Stimulated activated CD4-positive, alpha-beta T cell treated with anti-CD3 and anti-CD28 coated beads, TNF-alpha, amount 100 ng/mL, for 4 hours (primary cell): Measurements from ENCODE around the gene DDX5.
"Not testable (repeated sequence)": the region's sequence is repeated elsewhere in the genome, so short reads cannot be mapped to it uniquely, and the experiment has no call there.

Experiments used
- DNase-seq, 3 experiments: peaks; one replicate each; pipeline ENCODE4 v3.0.0-alpha.2; 2020; ENCODE audit warnings: low read depth in 3 of 3

DDX5 gene

GRCh38 chr17:64508683-64509082 lies 2.6 kb upstream of the DDX5 start:
- DNase-seq, result no peak

DNA sequence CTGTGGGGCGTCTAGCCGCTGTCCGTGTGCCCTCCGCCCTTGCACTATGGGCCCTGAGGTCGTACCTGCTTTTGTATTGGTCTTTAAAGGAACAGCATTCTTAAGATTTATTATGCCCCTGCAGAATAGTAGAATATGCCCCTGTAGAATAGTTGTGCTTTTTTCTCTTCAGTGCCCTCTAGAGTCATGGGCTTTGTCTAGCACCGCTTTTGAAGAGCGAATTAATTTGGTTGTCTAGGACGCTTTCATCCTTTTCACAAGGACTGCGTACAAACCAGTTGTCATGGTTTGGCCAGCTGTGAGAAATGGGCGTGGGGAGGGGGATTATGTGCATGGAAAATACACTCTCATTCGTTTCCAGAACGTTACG lies 1.3 kb upstream of the DDX5 start:
- DNase-seq, result no peak

DNA sequence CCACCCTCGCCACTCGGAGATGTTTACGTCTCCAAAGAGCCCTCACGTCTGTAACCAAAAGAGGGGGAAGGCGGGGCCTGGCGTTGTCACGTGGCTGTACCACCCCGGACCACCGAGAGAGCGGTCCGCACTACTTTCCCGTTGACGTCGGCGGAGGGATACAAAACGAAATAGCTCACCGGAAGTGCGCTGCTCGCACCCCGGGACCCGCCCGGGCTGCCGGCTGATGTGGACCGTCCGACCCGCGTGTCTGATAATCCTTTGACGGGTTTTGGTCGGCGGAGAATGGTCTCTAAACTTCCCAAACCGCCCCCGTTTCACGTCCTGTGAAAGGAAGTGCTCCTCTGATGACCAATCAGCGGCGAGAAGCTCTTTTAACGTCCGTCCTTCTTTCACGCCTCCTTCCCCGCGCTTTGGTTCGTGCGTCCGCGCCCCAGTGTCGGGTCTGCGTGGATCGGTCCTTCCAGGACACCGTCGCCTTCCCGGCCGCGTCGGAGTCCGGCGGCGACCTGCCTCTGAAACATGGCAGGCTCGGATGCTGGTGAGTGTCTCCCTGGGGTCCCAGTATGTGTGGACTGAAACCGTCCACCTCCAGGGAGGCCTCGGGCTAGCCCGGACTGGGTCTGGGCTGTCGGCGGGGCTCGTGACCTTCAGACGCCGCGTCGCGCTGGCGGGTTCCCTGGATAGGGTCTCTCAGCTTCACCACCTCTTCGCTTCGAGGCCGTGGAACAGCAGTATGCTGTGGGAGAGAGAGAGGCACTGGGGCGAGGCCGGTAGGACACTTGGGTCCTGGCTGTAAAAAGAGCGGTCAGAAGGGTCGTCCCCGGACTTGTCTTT lies 705 bp upstream of the DDX5 start, which contains the start of gene CEP95:
Gene CEP95, plus strand, starts transcription at position 402 of the 837 bp plus-strand sequence. Its CDS starts 121 bp downstream, at position 523.
- peak; percentile 89 to 93 (median 90) for DNase-seq

DNA sequence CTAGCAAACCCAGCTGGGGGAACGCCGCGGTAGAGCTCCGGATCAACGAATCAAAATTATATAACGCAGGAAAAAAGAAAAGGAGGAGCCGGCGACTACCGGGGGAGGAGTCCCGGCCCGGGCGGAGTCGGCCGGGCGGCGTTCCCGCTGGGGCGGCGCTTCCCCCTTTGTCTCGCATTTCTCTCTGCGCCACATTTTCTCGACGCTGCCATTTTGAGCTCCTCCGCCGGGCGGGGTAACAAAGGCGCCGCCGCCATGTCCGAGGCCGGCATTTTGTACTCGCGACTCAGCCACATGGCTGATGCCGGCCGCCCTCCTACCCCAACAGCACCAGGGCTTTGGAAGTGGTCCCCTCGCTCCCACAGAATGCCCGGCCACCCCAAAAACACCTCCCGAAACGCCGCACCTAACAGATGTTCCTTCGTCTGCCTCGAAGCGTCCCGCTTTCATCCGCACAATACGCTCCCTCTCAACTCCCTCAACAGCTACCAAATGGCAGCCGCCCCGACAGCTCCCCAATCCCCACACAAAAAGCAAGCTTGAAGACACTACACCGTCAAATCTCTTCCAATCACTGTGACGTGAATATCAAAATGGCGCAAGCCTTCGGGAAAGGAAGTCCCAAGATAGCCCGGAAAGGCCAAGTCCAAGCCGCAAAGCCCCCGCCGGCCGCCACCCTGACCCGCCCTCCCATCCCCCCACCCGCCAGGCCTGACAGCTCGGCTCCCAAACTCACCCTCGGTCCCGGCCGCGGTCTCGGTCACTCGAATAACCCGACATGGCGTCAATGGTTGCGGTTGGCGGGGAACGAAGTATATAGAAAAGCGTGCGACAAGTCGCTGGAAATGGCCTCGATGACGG lies 519 bp downstream of the DDX5 start:
- peak; percentile 69 to 75 (median 70) for DNase-seq

- no peak for DNase-seq
Observed at GRCh38 chr17:64504769-64505339, 1.2 kb downstream of the DDX5 start.

GRCh38 chr17:64503821-64504768 lies 2.0 kb downstream of the DDX5 start:
- no peak for DNase-seq

GRCh38 chr17:64503341-64503740 lies 2.7 kb downstream of the DDX5 start:
- no peak for DNase-seq

- no peak for DNase-seq
Observed at GRCh38 chr17:64502809-64503208, 3.3 kb downstream of the DDX5 start.

DNA sequence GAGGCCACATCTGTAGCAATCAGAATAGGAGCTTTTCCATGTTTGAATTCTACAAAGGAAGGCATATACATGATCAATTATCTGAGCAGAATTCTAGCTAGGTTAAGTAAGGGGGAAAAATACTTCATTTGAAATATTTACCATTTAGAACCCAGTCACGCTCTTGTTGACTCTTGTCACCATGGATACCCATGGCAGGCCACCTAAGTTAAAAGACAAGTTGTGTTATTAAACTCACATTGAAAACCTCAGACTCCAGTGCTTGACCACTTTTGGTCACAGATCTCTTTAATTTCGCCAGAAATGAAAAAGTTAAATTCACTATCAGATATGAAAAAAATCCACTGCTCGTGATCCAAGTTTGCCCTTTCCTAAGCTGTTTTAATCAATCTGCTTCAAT lies 4.1 kb downstream of the DDX5 start:
- no peak for DNase-seq

GRCh38 chr17:64500862-64501765 lies 5.0 kb downstream of the DDX5 start:
- DNase-seq, result no peak

GRCh38 chr17:64500487-64500859 lies 5.6 kb downstream of the DDX5 start:
- DNase-seq, result no peak

DNA sequence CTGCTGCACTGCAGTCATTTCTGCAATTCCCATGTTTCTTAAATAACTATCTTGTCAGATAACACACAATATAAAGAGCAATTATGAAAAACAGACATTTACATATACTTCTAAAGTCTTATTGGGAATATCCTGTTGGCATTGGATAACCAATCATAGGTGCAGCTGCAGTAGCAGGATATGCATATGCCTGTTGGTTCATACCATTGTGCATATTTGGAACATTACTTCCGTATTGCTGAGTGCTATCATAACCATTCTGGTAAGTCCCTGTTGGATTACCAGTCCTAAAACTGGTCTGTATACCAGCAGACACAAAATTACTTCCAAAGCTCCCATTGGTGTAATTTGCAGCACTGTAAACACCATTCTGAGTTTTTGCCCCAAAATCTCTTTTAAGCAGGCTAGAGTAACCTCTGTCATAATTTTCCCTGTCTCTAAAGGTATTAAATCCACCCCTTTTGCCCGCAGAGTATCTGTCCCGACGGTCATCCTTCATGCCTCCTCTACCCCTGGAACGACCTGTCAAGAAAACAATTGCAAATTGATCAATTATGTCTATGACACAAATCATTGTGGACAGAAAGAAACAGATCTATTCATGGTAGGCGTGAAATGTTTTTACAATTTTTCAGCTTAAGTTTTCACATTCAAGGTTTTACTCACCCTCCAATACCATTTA lies 6.1 kb downstream of the DDX5 start:
- no peak for DNase-seq

- DNase-seq, result no peak
Observed at GRCh38 chr17:64498308-64499203, 7.5 kb downstream of the DDX5 start.

DNA sequence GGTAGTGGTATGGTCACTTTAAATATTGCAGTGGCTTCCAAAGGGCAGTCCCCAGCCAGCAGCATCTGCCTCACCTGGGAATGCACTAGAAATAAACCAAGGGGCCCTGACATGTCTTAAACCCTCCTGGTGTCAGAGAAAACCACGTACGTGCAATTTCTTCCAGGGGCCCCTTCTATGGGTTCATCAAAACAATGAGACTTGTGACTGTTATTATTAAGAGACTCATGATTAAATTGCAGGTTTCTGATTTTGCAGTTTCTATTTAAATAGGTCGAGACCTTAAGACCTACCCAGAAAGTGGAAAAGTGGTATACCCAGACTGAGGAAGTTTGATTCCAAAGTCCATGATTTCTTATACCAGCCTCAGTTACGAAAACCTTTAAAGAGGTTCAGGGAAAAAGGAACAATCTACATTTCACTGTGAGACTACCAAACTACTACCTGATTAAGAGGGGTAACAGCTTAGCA lies 8.5 kb downstream of the DDX5 start:
- DNase-seq, result no peak

- DNase-seq, result peak; percentile 87 to 94 (median 90)
Observed at GRCh38 chr17:64496786-64497564, 9.1 kb downstream of the DDX5 start, which contains the start of gene POLG2. Gene POLG2, minus strand, starts transcription at chr17:64497054. Its CDS starts 86 bp downstream, at chr17:64496968.

GRCh38 chr17:64496348-64496785 lies 9.7 kb downstream of the DDX5 start:
- DNase-seq, result no peak

DNA sequence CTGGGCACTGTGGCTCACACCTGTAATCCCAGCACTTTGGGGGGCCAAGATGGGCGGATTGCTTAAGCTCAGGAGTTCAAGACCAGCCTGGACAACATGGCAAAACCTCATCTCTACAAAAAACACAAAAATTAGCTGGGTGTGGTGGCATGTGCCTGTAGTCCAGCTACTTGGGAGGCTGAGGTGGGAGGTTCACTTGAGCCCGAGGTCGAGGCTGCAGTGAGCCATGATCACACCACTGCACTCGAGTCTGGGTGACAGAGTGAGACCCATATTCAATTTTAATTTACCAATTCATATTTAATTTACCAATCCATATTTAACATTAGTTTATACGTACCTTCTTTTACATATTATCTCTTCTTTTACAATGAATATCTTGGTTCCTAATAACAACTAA lies 10.8 kb downstream of the DDX5 start:
- DNase-seq, result not testable (repeated sequence)
